BE2C (cell line): ENCODE results near the gene DBH.

ENCODE experiments used
- DNase-seq: peaks from one replicate; pipeline ENCODE4 v3.0.0-alpha.2; 2020
- H3K27me3 ChIP-seq: fragments of 250-450 bp; sonication (Bioruptor Pico); 2 replicates; pipeline ENCODE4 v1.5.1; 2020; ENCODE audit warnings: mild to moderate bottlenecking
- H3K36me3 ChIP-seq: fragments of 250-450 bp; sonication (Bioruptor Pico); 2 replicates; pipeline ENCODE4 v1.5.1; 2020; ENCODE audit warnings: mild to moderate bottlenecking
- H3K4me1 ChIP-seq: fragments of 250-450 bp; sonication (Bioruptor Pico); 2 replicates; pipeline ENCODE4 v1.5.1; 2020
- H3K4me3 ChIP-seq: 2 replicates; pipeline ENCODE4 v1.5.1; 2011; ENCODE audit warnings: low read depth, low read length
- H3K9me3 ChIP-seq: fragments of 250-450 bp; sonication (Bioruptor Pico); 2 replicates; pipeline ENCODE4 v1.5.1; 2020
- CTCF ChIP-seq: IDR thresholded peaks from 2 replicates; pipeline ENCODE4 v1.5.1; 2012; ENCODE audit warnings: mild to moderate bottlenecking, low read depth, low read length

Gene DBH

DNA sequence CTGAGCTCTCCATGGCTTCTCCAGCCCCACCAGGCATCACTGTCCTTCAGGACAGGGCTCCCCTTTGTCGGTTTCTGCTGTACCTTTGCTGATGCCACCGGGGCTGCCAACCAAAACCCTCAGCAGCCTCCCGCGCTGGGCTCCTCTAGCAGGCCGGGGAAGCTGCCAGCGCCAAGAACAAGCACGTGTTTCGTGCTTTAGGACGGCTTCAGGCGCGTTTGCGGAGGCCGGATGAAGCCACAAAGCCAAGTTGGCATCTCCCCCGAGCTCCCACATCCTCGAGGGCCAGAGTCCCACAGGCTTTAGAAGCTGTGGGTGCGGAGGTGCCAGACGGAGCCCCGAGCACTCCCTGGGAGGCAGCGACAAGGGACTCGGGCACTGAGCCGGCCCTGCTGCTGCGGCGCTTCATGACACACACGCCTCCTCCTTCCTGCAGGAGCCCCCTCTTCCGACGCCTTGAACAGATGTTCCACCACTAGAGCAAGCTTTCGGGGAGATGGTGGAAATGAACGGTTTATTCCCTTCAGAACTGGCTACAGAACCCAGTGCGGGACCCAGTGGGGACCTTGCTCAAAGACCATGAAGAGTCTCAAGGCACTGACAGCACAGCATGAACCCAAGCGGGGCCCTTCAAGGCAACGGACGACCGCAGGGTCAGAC lies 65.3 kb downstream of the DBH start:
- no peaks in the 10 kb centered on the region for H3K27me3 ChIP-seq
- peak; percentile 4 for DNase-seq
- no peak for TF ChIP-seq CTCF
- no peaks in the 10 kb centered on the region for H3K9me3 ChIP-seq
- peaks cover 6% of the 10 kb centered on the region; the same call in 1 of the 2 replicates for H3K4me1 ChIP-seq
- no peak overlapping the region for H3K4me3 ChIP-seq
- H3K36me3 ChIP-seq: no peaks in the 10 kb centered on the region

- no peak for TF ChIP-seq CTCF
- Histone ChIP-seq H3K36me3 (no peaks in the 10 kb centered on the region), H3K9me3 (no peaks in the 10 kb centered on the region), H3K4me3 (no peak overlapping the region), H3K27me3 (no peaks in the 10 kb centered on the region), H3K4me1 (peaks cover 6% of the 10 kb centered on the region; the same call in 1 of the 2 replicates)
- peak; percentile 8 for DNase-seq
These were observed 66.0 kb downstream of the DBH start for GRCh38 chr9:133701981-133702797.

DNA sequence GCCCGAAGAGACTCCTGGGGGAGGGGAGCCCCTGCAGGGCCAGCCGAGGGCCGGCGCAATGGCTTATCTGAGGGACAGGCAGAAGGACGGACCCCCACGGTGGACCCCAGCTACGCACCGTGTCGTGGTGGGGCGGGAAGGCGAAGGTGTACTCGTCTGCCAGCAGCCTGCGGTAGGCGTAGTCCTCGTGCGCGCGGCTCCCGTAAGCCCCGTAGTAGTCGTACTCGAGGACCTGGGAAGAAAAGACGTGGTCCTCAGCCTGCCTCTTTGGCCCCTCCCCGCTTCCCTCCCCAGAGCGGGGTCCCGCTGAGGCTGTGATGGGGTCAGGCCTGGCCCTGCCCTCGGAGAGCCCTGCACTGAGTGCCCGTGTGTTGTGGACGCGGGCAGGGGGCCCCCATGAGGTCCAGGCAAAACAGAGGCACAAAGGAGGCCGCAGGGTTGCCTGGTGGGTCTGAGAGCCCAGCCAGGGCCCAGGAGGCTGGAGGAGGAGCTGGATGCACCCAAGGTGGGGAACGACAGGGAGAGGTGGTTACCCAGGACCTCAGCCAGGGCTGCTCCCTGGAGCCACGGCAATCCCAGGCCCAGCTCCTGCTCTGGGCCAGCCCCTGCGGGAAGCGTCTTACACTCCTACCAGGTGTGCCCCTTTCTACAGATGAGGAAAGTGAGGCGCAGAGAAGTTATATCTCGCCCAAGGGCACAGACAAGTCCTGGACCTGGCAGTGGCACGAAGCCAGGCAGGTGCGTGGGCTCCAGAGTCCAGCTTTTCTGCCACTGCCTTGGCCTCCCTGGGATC lies 66.8 kb downstream of the DBH start:
- H3K36me3 ChIP-seq: no peaks in the 10 kb centered on the region
- DNase-seq: peak; percentile 6
- H3K27me3 ChIP-seq: no peaks in the 10 kb centered on the region
- no peaks in the 10 kb centered on the region for H3K9me3 ChIP-seq
- no peak overlapping the region for H3K4me3 ChIP-seq
- no peak for TF ChIP-seq CTCF
- H3K4me1 ChIP-seq: peaks cover 6% of the 10 kb centered on the region; the same call in 1 of the 2 replicates

DNA sequence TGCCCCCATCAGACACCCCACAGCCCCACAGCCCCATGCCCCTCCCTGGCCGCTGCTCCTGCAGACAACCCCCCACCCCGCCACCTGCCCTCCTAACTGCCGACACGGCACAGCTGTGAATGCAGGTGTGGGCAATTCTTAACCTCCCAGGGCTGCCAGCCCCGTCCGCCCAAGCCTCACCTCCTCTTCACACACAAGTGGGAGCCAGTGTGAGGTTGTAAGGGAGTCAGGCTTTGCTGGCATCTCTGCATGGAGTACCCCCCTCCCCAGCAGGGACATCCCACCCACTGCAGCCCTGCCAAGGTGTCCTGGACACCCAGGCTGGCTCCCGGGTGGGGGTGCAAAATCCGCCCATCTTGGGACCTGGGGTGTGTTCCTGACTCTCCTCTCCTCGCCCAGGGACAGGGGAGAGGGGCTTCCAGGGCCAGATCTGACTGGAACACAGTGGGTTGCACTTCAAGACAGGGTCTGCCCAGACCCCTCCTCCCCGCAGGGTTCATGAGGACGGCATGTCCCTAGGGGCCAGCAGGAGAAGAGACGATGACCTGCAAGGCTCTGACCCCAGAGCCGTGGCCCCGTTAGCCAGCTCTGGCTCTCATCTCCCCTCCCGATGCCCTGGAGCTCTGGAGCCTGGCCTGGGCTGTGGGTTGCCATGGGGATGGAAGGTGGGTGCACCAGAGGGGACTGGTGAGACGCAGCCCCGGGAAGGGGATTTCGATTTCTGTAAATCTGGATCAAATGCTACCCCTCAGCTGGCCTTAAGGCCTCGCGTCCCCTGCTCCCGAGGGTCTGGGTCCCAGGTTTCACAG lies 67.6 kb downstream of the DBH start:
- H3K9me3 ChIP-seq: no peaks in the 10 kb centered on the region
- TF ChIP-seq CTCF: no peak
- H3K27me3 ChIP-seq: no peaks in the 10 kb centered on the region
- no peak overlapping the region for H3K4me3 ChIP-seq
- peak; percentile 54 for DNase-seq
- no peaks in the 10 kb centered on the region for H3K36me3 ChIP-seq
- H3K4me1 ChIP-seq: peaks cover 11% of the 10 kb centered on the region

GRCh38 chr9:133704711-133705181 lies 68.6 kb downstream of the DBH start:
- H3K4me1 ChIP-seq: peaks cover 19% of the 10 kb centered on the region
- no peaks in the 10 kb centered on the region for H3K9me3 ChIP-seq
- no peak for TF ChIP-seq CTCF
- no peak overlapping the region for H3K4me3 ChIP-seq
- H3K36me3 ChIP-seq: no peaks in the 10 kb centered on the region
- DNase-seq: peak; percentile 7
- no peaks in the 10 kb centered on the region for H3K27me3 ChIP-seq
